HFFc6 (cell line): Measurements from ENCODE around the gene PDZRN3. TPM values are rescaled to one million over a fixed set of nuclear protein-coding genes. Genes with fewer than 3 reads are reported as not detected.
A peak's percentile ranks its signal among the peaks of the same experiment; 100 is the strongest.

Source experiments
- DNase-seq: peaks from one replicate; pipeline ENCODE4 v3.0.0-alpha.2; 2018
- H3K27ac Mint-ChIP-seq: 2 replicates; pipeline ENCODE4 v1.8.0; 2020; ENCODE audit warnings: mild to moderate bottlenecking, mixed read lengths
- H3K27me3 Mint-ChIP-seq: 2 replicates; pipeline ENCODE4 v1.8.0; 2021; ENCODE audit warnings: mild to moderate bottlenecking, moderate library complexity, mixed read lengths; ENCODE audit not compliant: insufficient read depth
- H3K36me3 Mint-ChIP-seq: 2 replicates; pipeline ENCODE4 v1.8.0; 2021; ENCODE audit warnings: low read depth, mixed read lengths
- H3K4me1 Mint-ChIP-seq: 2 replicates; pipeline ENCODE4 v1.8.0; 2020; ENCODE audit warnings: low read depth, mixed read lengths
- H3K4me3 Mint-ChIP-seq: 2 replicates; pipeline ENCODE4 v1.8.0; 2020; ENCODE audit warnings: mild to moderate bottlenecking, moderate library complexity, mixed read lengths
- H3K9me3 Mint-ChIP-seq: 2 replicates; pipeline ENCODE4 v1.8.0; 2020; ENCODE audit warnings: mild to moderate bottlenecking, mixed read lengths
- CTCF ChIP-seq: fragments of 200-600 bp; sonication (generic); IDR thresholded peaks from 2 replicates; pipeline ENCODE4 v1.5.0; 2021; ENCODE audit warnings: antibody characterized with exemption, mild to moderate bottlenecking
- total RNA-seq, 6 experiments: library from RNA; stranded (reverse); fragmentation: NEBNext Ultra II Directional; extraction: Animal tissue kit (Norgen Biotek cat#: 25700); gene quantifications; 2 replicates in 1 of 6; 3 replicates in 5 of 6; pipeline ENCODE4 v1.2.3, GENCODE V29; 2021

Gene PDZRN3
- total RNA-seq, 6 experiments from 2014 or later: 15.1 to 18.5 (median 16.7) TPM

- DNase-seq: no peak
- no peak overlapping the region for H3K4me3 Mint-ChIP-seq
Observed at GRCh38 chr3:73584873-73585272, 39.9 kb downstream of the PDZRN3 start.

GRCh38 chr3:73582535-73582934 is 42.2 kb downstream of the PDZRN3 start:
- no peak for TF ChIP-seq CTCF

More at GRCh38 chr3:73584873-73585272, 39.9 kb downstream of the PDZRN3 start:
- H3K27ac Mint-ChIP-seq: no peak overlapping the region
- no peaks in the 10 kb centered on the region; the same call in 1 of the 2 replicates for H3K27me3 Mint-ChIP-seq
- H3K9me3 Mint-ChIP-seq: no peaks in the 10 kb centered on the region
- TF ChIP-seq CTCF: no peak
- peaks cover 7% of the 10 kb centered on the region for H3K36me3 Mint-ChIP-seq
- peaks cover 44% of the 10 kb centered on the region for H3K4me1 Mint-ChIP-seq

GRCh38 chr3:73581134-73581846 is 43.5 kb downstream of the PDZRN3 start:
- no peak overlapping the region for H3K4me3 Mint-ChIP-seq
- H3K27me3 Mint-ChIP-seq: no peaks in the 10 kb centered on the region; the same call in 1 of the 2 replicates
- H3K9me3 Mint-ChIP-seq: no peaks in the 10 kb centered on the region
- TF ChIP-seq CTCF: no peak
- no peaks in the 10 kb centered on the region for H3K36me3 Mint-ChIP-seq
- peaks cover 59% of the 10 kb centered on the region for H3K4me1 Mint-ChIP-seq
- DNase-seq: no peak
- peak overlapping the region; percentile 66; the same call in 1 of the 2 replicates for H3K27ac Mint-ChIP-seq

More at GRCh38 chr3:73582535-73582934, 42.2 kb downstream of the PDZRN3 start:
- H3K27ac Mint-ChIP-seq: no peak overlapping the region
- no peaks in the 10 kb centered on the region for H3K36me3 Mint-ChIP-seq
- no peaks in the 10 kb centered on the region; the same call in 1 of the 2 replicates for H3K27me3 Mint-ChIP-seq
- H3K4me3 Mint-ChIP-seq: no peak overlapping the region
- H3K9me3 Mint-ChIP-seq: no peaks in the 10 kb centered on the region
- peaks cover 46% of the 10 kb centered on the region for H3K4me1 Mint-ChIP-seq
- DNase-seq: no peak

- no peaks in the 10 kb centered on the region for H3K9me3 Mint-ChIP-seq
- no peaks in the 10 kb centered on the region for H3K36me3 Mint-ChIP-seq
- TF ChIP-seq CTCF: no peak
- H3K4me3 Mint-ChIP-seq: no peak overlapping the region
- H3K27me3 Mint-ChIP-seq: no peaks in the 10 kb centered on the region; the same call in 1 of the 2 replicates
- peak; percentile 79 for DNase-seq
- H3K27ac Mint-ChIP-seq: peak overlapping the region; percentile 66
- peaks cover 57% of the 10 kb centered on the region for H3K4me1 Mint-ChIP-seq
Observed at GRCh38 chr3:73580343-73580742, 44.4 kb downstream of the PDZRN3 start.

- no peak overlapping the region for H3K4me3 Mint-ChIP-seq
- no peaks in the 10 kb centered on the region for H3K36me3 Mint-ChIP-seq
- no peaks in the 10 kb centered on the region for H3K9me3 Mint-ChIP-seq
- H3K27ac Mint-ChIP-seq: no peak overlapping the region
- H3K27me3 Mint-ChIP-seq: no peaks in the 10 kb centered on the region
- H3K4me1 Mint-ChIP-seq: peaks cover 46% of the 10 kb centered on the region
- DNase-seq: no peak
- no peak for TF ChIP-seq CTCF
Observed at GRCh38 chr3:73577704-73578103, 47.0 kb downstream of the PDZRN3 start.
